Measurements from ENCODE around the gene CERS1.

Gene CERS1

DNA sequence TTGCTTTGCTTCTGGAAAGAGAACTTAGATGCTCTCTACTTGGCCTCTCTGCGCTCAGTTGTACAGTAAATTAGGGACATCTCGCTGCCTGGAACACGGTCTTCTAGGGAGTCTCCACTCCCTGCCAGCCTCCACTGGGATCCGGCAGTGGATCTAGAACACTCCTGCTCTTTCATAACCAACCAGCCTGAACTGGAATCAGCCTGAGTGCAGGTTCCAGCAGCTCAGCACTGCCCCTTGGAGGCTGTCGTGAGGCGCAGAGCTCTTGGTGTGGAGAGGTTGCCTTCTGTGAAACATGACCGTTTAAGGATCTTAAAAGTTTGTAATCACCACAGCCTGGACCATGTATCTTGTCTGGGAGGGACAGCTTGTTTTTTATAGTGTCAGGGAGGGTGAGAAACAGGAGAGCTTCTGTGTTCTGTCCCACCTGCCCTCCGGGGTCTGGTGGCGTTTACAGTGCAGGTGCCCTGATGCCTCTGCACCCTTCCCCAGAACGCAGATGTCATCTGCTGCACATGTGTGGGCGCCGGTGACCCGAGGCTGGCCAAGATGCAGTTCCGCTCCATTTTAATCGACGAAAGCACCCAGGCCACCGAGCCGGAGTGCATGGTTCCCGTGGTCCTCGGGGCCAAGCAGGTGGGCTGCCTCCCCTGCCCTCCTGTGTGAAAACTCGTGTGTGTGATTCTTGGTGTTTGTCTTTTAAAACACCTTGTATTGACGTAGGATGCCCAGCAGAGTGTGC, 39.4 kb downstream of the CERS1 start:
- peak; percentile 47 for DNase-seq (ENCODE audit: low read depth)

DNA sequence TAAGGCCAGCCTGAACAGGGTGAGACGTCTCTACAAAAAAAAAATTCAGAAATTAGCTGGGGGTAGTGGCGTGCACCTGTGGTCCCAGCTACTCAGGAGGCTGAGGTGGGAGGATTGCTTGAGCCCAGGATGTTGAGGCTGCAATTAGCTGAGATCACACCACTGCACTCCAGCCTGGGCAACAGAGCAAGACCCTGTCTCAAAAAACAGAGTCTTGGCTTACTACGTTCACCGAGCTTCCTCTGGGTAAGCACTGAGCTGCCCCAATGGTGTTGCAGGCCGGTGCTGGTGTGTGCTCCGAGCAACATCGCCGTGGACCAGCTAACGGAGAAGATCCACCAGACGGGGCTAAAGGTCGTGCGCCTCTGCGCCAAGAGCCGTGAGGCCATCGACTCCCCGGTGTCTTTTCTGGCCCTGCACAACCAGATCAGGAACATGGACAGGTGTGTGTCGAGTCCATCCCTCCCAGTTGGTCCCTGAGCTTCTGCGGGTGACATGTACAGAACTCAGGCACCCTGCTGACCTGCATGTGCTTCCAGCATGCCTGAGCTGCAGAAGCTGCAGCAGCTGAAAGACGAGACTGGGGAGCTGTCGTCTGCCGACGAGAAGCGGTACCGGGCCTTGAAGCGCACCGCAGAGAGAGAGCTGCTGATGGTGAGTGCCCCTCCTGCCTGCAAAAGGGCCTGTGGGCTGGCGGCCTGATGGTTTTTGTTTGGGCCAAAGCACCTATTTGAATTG, 40.1 kb downstream of the CERS1 start:
- DNase-seq (ENCODE audit: low read depth): no peak

DNA sequence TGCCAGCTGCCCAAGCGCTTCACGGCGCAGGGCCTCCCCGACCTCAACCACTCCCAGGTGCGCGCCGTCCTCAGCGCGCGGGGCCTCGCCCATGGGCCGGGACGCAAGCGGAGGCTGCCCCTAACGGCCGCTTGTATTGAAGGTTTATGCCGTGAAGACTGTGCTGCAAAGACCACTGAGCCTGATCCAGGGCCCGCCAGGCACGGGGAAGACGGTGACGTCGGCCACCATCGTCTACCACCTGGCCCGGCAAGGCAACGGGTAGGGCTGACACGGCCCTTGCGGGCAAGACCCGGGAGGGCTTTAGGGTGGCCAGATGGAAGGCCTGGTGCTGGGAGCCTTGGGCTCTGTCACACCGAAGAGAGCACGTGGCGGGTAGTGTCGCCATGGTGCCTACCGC, 41.0 kb downstream of the CERS1 start:
- DNase-seq (ENCODE audit: low read depth): no peak

DNA sequence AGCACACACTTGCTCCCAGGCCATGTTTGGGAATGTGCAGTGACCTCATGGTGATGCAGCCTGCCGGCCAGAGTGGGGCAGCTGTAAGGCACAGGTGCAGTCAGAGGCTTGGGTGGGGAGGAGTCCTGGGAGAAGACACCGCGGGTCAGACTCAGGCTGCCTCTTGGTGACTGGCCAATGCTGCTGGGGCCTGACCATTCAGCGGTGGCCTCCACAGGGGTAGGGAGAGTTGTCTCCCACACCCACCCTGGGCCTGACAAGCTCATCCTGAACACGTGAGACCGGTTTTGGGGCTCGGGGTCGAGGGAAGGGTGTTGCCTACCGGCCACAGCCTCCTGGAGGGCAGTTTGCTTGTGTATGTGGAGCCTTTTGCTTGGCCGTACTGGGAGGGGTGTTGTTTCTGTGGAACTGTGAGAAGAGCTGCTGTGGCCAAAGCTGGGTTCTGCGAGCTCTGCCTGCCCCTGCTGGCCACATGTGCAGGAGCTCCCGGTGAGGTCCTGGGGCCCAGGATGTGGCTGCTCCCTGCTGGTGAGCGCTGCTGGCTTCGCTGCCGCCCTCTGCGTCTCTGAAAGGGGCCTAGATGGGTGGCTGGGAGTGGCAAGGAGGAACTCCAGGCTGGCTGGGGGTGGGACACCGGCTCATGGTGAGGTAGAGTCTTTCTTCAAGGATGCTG, 42.1 kb downstream of the CERS1 start:
- no peak for DNase-seq (ENCODE audit: low read depth)

DNA sequence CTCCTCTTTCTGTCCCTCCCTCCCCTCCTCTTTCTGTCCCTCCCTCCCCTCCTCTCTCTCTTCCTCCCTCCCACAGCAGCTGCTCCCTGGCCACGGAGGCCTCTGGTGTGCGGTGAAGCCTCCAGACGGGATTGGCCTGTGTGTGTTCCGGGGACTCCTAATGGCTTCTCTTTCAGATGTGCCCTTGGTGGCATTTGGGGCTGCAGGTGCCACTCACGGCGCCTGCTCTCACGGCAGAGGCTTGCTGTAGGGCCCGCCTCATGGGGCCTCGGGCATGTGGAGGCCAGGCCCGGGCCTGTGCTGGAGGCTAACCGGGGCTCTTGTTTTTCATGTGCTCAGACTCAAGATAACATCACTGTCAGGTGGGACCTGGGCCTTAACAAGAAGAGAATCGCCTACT, 43.3 kb downstream of the CERS1 start:
- no peak for DNase-seq (ENCODE audit: low read depth)

DNA sequence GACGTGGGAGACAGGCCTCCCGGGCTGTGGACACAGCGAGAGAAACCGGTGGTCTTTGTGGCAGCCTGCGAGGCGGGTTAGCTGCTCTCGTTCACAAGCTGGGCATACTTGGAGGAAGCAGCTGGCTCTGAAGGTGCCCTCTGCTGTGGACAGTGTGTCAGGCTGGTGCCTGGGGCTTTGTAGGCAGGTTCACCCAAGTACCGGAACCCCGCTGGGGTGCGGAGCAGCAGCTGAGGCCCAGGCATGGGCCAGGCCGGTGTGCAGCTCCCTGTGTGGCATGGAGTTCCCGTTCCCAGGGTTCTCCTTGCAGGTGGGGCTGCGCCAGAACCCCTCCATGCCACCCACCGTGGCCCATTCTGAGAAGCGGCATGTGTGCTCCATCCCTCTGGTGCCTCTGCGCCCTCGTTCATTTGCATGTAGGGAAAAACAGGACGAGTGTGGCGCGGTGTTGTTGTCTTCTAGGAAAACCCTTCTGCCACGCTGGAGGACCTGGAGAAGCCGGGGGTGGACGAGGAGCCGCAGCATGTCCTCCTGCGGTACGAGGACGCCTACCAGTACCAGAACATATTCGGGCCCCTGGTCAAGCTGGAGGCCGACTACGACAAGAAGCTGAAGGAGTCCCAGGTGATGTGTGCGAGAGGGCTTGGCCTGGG, 44.2 kb downstream of the CERS1 start:
- DNase-seq (ENCODE audit: low read depth): no peak

DNA sequence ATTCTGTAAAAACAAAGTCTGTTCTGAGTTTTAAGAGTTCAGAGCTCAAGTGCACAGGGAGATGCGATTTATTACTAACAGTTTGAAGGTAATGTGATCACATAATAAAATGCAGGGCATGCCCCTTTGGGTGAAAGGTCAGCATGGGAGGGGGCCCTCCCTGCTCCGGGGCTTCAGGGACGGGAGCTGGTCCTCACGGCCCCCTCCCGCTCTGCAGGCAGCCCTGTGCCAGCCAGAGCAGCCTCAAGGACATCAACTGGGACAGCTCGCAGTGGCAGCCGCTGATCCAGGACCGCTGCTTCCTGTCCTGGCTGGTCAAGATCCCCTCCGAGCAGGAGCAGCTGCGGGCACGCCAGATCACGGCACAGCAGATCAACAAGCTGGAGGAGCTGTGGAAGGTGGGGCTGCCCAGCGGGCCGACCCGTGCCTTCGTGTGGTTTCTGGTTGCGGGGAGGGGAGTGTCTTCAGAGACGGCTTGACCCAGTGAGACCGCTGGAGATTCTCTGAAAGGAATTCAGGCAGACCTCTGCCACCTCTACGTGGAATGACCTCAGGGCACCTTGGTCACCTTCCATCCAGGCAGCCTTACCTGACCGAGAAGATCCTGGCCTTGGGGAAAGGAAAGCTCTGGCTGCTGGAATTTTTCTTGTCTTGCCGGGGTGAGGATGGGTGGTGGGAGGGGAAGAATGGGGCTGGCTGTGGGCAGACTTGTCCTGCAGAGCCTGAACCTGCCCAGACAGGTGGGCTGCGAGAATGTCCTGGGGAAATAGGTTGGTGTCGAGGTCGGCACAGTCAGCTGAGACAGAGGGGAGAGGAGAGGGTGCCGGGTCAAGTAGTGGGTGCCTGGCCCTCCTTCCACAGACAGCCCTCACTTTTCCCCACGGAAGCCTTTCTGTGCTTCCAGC, 45.2 kb downstream of the CERS1 start:
- no peak for DNase-seq (ENCODE audit: low read depth)

DNA sequence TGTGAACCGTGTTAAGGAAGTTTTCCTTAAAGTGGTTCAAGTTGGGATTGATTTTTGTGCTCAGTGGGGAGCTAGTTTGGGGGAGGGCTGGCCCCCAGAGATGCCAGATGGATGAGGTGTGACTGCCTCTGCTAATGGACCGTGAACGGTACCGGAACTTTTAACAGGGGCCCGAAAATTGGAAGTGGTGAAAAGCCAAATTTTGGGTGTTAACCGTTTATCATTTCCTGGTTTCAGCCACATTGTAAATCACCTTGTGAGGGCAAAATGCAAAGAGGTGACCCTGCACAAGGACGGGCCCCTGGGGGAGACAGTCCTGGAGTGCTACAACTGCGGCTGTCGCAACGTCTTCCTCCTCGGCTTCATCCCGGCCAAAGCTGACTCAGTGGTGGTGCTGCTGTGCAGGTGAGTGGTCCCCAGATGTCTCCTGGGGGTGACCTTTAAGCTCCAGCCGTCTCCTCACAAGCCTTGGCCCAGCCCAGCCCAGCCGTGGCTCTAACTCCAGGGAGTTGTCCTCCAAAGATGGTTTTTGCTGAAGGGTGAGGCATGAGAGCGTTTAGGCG, 46.0 kb downstream of the CERS1 start:
- no peak for DNase-seq (ENCODE audit: low read depth)

DNA sequence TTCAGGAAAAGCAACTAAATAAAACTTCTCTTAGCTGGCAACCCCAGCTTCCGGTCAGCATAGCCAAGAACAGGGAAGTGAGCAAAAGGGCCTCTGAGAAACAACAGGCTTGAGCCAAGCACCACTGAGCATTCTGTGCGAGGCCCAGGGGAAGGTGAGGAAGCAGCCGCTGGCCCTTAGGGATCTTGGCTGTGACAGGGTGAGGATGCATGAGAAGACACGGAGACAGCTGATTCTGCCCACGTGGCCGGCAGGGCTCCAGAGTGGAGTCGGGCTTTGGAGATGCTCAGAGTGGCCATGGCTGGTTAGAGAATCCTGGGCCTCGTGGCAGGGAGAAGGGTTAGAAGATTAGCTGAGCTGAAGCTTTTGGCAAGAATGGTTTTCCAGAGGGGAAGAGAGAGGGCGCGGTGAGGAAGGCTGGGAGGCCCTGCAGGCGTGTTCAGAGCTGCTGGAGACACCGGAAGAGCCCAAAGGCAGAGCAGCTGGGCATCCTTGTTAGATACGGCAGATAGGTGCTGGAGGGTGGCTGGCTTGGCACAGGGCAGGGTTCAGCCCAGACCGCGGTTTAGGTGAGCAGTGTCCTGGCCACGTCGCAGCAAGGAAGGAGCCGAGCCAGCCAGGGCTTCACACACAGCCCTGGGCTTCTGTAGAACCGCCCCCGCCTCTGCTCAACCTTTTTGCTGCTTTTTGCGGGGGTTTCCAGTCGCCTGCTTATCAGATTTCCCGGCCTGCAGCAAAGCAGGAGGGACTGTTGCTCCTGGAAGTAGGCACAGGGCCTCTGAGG, 46.9 kb downstream of the CERS1 start:
- peak; percentile 72 for DNase-seq (ENCODE audit: low read depth)

DNA sequence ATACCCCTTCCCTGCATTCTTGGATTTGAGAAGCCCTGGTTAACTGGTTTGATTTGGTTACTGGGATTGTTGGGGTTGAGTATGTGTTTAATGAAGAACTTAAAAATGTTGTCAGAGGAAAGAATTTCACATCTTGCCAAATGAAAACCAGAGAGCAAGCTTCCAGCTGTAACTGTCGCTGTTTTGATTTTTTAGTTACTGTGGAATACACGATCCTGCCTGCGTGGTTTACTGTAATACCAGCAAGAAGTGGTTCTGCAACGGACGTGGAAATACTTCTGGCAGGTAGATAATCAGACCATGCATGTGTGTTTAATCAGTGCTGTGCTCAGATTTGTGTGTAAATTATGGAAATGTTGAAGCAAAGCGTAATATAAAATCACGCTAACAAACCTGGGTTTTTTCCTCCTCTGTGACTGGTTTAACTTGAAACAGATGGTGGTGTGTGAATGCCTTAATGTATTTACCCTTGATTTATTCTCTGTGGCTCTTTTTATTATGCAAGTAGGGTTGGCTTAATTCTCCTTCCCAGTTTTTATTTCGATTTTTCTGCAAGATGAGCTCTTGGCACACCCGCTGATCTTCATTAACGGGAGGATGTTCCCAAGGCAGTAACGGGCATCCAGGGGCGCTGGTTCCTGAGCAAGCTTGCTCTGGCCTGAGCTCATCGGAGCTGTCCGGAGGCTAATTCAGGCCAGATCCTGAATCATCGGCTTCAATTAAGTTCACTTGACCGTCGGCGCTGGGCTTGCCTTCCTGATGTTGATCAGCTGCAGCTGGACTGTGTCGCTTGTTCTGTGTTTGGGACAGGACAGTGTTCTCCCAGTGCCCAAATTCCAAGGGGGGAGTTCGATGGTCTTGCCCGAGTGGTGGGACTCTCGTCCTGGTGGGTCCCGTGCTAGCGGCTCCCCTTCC, 48.2 kb downstream of the CERS1 start:
- DNase-seq (ENCODE audit: low read depth): peak; percentile 77

DNA sequence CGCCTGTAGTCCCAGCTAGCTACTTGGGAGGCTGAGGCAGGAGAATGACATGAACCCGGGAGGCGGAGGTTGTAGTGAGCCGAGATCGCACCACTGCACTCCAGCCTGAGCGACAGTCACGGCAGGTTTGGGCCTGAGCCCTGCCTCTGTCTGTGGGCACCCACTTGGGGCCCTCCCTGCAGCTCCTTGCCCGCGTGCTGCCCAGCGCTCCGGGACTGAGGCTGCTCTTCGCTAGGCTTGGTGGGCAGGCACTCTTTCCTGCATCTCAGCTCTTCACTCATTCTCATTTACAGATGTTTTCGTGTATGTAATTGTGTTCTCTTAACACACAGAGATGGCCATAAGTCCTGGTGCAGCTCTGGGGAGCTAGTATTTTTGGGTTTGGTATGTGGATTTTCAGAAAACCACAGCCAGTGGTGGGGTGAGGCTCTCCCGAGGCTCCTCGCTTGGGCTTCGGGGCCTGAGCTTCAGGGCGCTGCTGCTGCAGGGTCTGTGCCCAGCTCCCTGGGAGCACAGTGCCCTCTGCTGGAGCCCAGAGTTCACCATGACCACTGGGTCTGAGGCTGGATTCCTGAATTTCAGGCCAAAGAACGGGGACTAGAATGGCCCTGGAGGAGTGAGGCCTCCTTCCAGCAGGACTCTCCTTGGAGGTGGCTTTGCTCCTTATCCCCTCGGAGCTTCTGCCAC, 49.0 kb downstream of the CERS1 start:
- peak; percentile 82 for DNase-seq (ENCODE audit: low read depth)

DNA sequence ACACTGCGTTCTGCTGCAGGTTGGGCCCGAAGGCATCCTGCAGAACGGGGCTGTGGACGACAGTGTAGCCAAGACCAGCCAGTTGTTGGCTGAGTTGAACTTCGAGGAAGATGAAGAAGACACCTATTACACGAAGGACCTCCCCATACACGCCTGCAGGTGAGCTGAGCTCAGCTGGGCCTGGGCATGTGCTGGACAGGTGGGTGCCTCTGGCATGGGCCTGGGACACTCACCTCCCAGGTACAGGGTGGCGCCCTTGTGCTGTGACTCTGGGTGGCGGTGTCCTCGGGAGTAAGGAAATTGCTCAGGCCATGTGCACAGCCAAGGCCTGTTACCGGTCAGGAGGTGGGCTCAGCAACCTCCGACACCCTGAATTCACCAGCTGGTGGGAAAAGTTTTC, 50.0 kb downstream of the CERS1 start:
- no peak for DNase-seq (ENCODE audit: low read depth)

DNA sequence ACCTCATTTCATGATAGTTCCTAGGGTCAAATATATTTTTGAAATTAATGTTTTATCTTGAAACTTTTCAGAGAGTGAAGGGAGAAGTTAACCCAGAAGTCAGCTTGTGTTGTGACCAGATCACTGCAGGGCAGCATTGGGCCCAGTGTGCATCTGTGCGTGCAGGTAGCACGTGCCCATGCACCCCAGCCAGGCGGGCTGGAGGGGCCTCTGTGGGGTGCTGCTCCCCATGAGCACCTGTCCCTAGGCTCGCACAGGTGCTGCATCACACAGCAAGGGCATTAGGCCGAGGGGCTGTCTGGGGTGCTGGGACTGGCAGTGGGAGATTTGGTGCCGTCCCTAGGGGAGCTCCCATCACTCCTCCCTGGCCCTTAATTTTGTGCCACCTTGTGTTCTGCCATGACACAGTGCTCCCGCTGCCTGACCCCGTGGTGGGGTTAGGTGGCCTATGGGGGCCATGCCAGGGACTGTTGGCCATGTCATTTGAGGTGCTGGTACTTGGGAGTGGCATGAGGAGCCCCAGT, 51.1 kb downstream of the CERS1 start:
- no peak for DNase-seq (ENCODE audit: low read depth)

DNA sequence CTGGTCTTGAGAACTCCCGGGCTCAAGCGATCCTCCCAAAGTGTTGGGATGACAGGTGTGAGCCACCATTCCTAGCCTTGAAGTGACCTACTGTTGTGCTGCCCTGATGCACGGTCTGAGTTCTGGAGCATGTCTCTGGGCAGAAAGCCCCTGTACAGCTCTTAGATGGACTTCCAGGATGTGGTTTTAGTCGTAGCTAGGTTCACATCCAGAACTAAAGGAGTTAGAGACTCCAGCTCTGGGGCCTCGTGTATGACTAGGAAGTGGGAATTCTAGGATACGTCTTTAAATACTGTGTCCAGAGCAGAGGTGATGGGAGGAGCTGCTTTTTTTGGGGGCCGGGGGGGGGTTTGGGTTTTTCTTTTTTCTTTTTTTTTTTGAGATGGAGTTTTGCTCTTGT, 52.0 kb downstream of the CERS1 start:
- peak; percentile 48 for DNase-seq (ENCODE audit: low read depth)

DNA sequence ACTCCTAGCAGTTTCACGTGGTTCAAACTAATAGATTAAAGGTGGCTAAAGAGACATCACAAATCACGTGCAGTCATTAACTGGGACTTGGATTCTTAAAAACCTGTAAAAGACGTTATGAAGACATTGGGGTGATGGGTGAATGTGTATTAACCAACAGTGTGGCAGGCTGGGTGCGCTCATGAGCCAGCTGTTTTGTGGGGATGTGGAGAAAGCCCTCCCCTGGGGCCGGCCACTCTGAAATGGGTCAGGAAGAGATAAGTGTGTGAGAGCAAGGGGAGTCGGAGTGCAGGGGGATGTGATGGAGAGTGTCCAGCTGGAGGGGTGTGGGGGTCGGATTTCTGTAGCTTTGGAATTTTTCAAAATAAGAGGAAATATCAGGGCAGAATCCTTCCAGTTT, 53.8 kb downstream of the CERS1 start:
- DNase-seq (ENCODE audit: low read depth): no peak

DNA sequence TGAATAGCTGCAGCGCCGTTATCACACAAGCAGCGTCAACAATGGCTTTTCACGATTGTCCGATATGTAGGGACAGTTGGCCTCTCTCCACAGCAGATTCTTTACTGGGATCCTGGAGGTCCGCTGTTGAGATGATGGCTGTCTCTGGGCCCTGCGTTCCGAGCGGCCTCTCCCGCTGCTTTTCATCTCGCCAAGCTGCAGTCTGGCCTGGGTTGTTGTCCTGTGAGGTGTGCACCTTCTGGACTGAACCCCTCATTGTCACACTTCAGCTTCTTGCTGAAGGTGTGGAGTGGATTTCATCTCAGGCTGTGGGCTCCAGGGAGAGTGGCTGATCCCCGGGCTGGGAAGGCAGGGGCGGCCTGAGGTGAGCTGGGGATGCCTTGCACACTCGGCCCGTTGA, 54.6 kb downstream of the CERS1 start:
- DNase-seq (ENCODE audit: low read depth): no peak

DNA sequence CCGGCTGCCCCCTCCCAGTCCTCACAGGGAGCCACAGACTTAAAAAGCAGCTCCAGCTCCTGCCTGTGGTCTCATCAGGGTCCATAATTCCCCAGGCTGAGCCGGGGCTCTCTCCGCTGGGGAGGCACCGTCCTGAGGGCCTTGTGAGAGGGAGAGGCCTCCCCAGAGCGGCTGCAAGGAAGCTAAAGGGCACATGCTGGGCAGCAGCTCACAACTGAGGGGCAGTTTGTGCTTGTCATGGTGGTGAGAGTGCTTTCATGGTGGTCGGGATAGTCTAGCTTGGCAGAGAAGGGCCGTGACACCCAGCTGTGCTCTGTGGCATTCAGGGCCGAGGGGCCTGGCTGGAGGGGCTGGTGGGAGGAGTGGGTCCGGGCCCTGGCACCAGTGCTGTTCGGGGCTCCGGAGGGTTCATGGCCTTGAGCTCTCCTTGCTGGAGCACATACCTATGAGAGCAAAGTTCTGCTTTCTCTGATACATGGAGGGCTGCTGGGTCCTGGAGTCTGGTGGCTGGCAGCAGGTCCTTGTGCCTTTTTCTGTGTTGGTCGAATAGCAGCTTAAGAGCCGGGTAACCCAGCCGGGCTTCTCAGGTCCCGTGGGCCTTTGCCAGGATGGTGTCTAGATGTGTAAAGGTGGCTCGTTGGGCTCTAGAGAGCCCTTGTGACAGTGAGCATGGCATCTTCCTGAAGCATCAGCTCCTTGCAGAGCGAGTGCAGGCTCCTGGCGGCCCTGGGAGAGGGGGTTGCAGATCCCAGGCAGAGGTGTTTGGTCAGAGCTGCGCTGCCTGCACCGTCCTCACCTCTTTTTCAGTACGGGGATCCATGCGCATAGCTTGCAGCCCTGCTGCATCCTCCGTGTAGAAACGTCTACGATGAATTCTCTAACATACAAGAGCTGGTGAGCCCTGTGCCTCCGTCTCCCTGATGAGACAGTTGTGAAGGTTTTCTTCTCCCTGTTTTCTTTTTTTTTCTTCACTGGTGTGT, 55.4 kb downstream of the CERS1 start:
- DNase-seq (ENCODE audit: low read depth): no peak
